DMS 273 (cell line): ENCODE data around the gene KCTD18.

Experiments used
- DNase-seq: peaks from one replicate; lab custom pipeline; 2025; ENCODE audit not compliant: unreplicated experiment; lab: John Stamatoyannopoulos, UW

KCTD18 gene

GRCh38 chr2:200456567-200456966 lies 53.3 kb downstream of the KCTD18 start:
- DNase-seq = no peak

- no peak for DNase-seq
Observed at GRCh38 chr2:200455958-200456421, 53.9 kb downstream of the KCTD18 start.

GRCh38 chr2:200454927-200455801 lies 54.7 kb downstream of the KCTD18 start:
- DNase-seq = no peak

GRCh38 chr2:200453853-200454534 lies 55.9 kb downstream of the KCTD18 start:
- no peak for DNase-seq

- DNase-seq = no peak
Observed at GRCh38 chr2:200453142-200453852, 56.6 kb downstream of the KCTD18 start.

GRCh38 chr2:200452377-200452776 lies 57.5 kb downstream of the KCTD18 start:
- DNase-seq = no peak

- no peak for DNase-seq
Observed at GRCh38 chr2:200451511-200451910, 58.4 kb downstream of the KCTD18 start.

- no peak for DNase-seq
Observed at GRCh38 chr2:200450288-200450687, 59.6 kb downstream of the KCTD18 start.

- no peak for DNase-seq
Observed at GRCh38 chr2:200449149-200449548, 60.7 kb downstream of the KCTD18 start.

GRCh38 chr2:200448455-200448854 lies 61.4 kb downstream of the KCTD18 start:
- DNase-seq = no peak

GRCh38 chr2:200447139-200447855 lies 62.6 kb downstream of the KCTD18 start:
- DNase-seq = peak; percentile 9

- DNase-seq = no peak
Observed at GRCh38 chr2:200446612-200447011, 63.3 kb downstream of the KCTD18 start.

GRCh38 chr2:200445284-200445683 lies 64.6 kb downstream of the KCTD18 start:
- peak; percentile 11 for DNase-seq

- DNase-seq = no peak
Observed at GRCh38 chr2:200444530-200444929, 65.3 kb downstream of the KCTD18 start.

GRCh38 chr2:200443916-200444315 lies 66.0 kb downstream of the KCTD18 start:
- no peak for DNase-seq

- no peak for DNase-seq
Observed at GRCh38 chr2:200443376-200443775, 66.5 kb downstream of the KCTD18 start.

GRCh38 chr2:200442471-200442870 lies 67.4 kb downstream of the KCTD18 start:
- no peak for DNase-seq

- DNase-seq = no peak
Observed at GRCh38 chr2:200439981-200440380, 69.9 kb downstream of the KCTD18 start.
